HG03066 (cell line): ENCODE data around the gene RPH3AL.
"Not testable (repeated sequence)": the region's sequence is repeated elsewhere in the genome, so short reads cannot be mapped to it uniquely, and the experiment has no call there.

ENCODE experiments used
- ATAC-seq: cut with Tn5 transposase; IDR thresholded peaks from one replicate; pipeline ENCODE4 v1.9.1; 2021; ENCODE audit warnings: low read depth; ENCODE audit not compliant: unreplicated experiment

Gene RPH3AL

DNA sequence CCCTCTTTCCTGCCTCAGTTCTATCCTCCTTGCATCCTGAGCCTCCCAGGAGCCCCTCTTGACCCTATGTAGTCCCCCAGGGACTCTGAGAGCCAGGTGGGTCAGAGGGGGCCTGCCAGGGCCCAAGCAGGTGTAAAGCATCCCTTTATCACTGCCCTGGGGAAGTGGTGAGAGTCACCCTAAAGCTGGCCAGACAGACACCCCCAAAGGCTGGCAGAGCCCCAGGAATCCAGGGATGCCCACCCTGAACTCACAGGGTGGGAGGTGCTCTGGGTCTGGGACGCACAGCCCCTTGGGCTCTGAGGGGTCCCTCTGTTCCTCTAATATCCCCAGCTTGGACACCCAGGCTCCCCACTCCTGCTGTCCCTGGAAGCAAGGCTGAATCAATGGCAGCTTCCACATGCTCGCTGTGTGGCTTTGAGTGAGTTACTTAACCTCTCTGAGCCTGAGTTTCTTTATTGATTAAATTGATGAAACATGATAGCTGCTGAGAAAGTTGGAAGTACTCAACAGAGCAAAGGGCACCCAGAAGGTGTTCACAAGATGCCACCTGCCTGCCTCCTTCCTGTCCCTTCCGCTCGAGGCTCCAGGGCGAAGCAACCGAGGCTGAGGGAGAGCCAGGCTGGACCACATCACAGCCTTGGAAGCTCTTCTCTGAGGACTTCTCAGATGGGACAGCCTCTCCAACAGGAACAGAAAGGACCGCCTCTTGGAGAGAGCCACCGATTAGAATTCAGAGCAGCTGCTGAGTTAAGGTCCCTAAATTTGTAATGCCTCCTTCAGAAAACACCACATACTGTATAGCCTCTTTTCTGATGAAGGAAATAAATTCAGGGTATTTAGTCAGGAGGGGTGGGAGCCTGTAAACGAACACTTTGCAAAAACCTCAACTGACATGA lies 104.0 kb downstream of the RPH3AL start:
- no peak for ATAC-seq

DNA sequence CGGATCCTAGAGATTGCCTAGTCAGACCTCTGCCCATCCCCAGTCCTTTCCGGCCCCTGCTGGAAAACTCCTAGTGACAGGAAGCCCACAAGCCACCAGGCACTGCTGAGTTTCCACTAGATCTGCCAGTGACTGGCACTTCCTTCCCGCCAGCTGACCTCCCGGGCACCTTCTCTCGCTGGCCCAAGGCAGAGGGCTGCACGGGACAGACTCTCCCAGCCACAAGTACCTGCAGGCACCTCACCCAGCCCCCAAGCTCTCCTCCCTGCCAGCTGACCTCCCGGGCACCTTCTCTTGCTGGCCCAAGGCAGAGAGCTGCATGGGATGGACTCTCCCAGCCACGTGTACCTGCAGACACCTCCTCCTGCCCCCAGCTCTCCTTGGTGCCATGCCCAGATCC lies 104.8 kb downstream of the RPH3AL start:
- ATAC-seq = no peak

DNA sequence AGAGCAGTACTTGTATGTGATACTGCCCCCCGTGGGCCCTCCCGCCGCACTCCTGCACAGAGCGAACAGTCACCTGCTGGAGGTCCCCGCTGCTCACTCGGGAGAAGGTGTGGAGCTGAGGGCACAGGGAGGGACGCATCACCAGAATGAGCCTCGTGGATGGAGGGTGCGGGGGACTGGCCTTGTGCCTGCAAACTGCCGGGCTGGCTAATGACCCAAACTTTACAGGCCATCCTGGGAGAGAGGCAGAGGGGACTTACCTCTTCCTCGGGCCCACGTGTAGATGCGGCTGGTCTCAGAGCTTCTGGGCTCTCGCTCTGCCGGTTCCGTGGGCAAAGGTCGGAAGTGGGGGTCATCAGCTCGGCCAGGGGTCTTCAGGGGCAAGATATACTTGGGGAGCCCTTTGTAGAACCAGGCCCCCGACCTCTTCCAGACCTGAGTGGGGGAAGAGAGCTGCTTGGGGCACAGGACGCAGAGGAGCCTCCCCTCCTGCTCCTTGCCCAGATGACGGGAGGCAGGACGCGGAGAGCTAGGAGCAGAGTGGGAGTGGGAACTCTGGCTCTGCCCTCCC lies 105.7 kb downstream of the RPH3AL start:
- ATAC-seq = no peak

DNA sequence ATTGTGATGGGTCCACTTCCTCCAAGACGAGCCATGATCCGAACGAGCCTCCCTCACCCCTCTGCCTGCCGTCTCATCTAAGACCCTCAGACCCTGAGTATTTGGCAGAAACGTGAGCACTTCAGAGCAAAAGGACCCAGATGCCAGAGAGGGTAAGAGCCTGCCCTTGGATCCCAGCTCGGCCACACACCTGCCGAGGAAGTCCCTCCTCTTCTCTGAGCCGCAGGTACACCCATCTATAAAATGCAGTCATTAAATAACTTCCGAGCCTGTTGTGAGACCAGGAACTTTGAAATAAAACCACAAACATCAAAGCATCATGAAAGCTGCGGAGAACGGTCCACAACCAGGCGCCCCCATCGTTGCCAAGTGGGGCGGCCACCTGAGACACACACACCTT lies 106.4 kb downstream of the RPH3AL start:
- ATAC-seq = no peak

DNA sequence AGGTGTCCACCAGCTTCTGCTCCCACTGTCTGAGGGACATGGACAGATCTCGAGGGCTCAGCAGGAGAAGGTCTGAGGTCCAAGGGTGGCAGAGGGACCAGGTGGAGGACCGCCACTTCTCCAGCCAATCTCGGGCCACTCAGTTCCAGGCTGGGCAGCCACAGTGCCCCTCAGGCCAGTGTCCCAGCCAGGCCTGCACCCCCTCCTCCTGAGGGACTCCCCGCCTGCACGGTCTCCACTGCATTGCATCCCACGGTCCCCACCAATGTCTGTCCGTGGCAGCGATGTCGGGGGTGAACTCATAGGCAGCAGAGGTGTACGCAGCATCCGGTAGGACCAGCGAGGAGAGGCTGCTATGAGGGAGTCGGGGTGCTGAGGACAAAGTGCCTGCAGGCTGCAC lies 107.0 kb downstream of the RPH3AL start:
- ATAC-seq = no peak

DNA sequence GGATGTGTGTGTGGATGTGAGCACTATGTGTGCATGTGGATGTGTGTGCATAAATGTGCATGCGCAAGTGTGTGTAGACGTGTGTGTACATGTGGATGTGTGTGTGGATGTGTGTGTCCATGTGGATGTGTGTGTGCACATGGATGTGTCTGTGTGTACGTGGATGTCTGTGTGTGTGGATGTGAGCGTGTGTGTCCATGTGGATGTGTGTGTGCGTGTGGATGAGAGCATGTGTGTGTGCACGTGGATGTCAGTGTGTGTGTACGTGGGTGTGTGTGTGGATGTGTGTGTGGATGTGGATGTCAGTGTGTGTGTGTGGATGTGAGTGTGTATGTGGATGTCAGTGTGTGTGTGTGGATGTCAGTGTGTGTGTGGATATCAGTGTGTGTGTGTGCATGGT lies 107.6 kb downstream of the RPH3AL start:
- no peak for ATAC-seq

DNA sequence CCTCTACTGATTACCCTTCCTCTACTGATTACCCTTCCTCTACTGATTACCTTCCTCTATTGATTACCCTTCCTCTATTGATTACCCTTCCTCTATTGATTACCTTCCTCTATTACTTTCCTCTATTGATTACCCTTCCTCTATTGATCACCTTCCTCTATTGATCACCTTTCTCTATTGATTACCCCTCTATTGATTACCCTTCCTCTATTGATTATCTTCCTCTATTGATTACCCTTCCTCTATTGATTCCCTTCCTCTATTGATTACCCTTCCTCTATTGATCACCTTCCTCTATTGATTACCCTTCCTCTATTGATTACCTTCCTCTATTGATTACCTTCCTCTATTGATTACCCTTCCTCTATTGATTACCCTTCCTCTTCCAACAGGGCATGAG lies 108.7 kb downstream of the RPH3AL start:
- not testable (repeated sequence) for ATAC-seq

DNA sequence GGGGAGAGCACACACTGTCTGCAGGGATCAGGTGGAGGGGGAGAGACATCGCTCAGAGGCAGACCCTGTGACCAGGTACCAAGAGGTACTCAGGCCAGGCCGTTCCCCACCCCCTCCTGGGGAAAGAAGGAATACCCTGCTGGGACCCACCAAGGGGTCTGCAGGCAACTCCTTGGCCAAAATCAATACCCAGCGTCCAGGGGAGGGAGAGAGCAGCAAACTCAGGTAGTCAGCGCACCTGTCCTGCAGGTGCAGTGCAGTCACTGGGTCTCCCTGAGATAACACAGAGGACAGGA lies 113.7 kb downstream of the RPH3AL start:
- ATAC-seq = no peak

DNA sequence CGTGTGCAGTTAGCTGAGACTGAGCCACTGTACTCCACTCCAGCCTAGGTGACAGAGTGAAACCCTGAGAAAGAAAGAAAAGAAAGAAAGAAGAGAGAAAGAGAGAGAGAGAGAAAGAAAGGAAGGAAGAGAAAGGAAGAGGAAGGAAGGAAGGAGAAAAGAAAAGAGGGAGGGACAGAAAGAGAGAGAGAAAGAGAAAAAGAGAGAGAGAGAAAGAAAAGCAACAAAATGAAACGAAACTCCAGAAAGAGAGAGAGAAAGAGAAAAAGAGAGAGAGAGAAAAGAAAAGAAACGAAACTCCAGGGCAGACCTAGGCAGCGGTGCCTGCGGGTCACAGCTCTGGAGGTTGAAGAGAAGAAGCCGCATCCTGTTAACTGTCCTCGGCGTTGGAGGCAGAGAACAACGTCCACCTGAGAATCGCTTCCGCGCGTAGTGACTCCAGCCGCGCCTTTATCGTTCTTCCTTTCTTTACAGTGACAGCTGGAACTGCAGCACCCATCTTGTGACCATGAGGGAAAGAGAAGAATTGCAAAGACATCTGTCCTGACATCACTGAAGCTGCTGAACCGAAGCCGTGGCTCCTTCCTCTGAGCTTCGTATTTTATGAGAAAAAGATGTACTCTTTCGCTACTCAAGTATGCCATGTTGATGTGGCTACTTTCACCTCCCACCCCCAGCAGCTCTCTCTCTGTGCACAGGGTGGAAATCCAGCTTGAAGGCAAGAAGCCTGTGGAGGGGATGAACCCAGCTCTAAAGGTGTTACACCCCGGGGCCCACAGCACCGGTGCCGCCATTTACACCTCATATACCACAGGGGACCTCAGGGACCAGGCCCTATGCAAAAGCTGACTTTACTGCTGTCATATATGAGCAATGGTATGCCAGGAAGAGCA lies 114.3 kb downstream of the RPH3AL start:
- no peak for ATAC-seq

DNA sequence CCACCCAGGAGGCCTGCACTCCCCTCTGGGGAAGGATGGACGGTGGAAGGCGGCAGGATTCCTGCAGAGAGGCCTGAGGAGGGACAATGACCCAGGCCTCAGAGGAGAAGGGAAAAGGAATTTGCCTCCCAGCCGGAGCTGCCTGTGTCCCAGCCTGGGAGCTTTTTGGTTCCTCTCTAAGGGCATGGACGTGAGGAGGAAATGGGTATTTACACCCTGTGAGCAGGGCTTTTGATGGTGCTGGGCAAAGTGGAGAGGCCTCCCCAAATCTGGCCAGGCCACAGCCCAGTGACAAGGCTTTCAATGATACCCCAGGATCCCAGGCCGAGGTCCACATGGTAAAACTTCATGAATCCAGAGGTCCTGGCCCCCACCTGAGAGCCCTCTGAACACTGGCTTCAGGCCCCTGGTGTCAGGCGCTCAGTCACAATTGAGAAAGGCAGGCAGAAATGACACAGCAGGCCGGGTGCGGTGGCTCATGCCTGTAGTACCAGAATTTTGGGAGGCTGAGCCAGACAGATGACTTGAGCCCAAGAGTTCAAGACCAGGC lies 115.1 kb downstream of the RPH3AL start:
- no peak for ATAC-seq

DNA sequence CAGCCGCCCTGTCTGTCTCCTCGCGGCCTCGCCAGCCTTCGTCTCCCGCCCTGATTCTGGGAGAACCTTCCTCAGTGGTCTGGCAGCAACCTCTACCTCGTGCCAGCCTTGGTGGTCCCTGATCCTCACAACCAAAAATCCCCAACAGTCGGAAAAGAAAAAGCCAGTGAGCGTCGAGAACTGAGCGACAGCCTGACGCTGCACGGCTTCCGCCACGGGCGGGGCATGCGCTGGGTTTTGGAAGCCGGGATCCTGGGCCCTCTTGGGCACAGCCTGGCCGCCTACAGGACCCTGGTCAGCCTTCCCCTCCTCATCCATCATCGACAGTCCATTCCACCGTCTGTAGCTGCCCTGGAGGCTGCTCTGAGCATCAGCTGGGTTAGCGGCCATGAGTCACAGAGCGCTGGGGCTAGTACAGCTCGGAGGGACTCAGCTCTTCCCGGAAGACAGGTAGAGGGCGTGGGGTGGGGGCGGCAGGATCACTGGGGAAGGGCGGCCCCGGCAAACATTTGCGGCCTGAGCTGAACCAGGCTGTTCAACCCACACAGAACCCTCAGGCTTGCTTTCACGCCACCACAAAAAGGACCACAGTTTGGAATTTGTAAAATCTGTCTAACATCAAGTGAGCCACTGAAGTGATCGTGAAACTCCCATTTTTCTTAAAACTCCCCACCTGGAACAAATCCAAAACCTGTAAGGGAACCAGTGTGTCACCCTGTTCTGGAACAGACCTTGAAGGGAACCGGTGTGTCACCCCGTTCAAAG lies 115.8 kb downstream of the RPH3AL start:
- no peak for ATAC-seq

DNA sequence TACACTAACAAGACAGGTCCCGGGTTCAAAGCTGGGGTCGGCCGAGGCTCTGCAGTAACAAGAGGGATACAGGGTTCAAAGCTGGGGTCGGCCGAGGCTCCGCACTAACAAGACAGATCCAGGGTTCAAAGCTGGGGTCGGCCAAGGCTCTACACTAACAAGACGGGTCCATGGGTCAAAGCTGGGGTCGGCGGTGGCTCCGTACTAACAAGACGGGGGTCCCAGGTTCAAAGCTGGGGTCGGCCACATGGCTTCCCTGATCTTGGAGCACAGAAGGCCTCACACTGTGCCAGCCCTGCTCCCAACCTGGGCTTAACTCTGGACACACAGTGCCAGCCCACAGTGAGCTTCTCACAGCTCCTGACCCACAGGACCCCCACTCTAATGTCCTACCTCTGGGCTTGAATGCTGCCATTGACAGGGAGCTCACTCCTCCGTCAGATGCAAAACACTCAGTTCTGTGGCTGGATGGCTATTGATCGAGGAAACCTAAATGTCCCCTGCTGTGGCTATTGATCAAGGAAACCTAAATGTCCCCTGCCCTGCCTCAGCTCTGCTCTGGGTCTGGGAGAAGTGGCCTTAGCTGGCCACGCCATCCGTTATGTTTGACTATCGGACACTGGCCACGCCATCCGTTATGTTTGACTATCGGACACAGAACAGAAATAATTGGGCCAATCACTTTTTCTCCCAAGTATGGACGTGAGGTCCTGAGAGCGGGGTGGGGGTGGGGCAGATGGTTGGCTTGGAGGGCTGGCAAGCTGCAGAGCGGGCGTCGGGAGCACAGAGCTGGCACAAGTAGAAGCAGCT lies 116.6 kb downstream of the RPH3AL start:
- no peak for ATAC-seq

DNA sequence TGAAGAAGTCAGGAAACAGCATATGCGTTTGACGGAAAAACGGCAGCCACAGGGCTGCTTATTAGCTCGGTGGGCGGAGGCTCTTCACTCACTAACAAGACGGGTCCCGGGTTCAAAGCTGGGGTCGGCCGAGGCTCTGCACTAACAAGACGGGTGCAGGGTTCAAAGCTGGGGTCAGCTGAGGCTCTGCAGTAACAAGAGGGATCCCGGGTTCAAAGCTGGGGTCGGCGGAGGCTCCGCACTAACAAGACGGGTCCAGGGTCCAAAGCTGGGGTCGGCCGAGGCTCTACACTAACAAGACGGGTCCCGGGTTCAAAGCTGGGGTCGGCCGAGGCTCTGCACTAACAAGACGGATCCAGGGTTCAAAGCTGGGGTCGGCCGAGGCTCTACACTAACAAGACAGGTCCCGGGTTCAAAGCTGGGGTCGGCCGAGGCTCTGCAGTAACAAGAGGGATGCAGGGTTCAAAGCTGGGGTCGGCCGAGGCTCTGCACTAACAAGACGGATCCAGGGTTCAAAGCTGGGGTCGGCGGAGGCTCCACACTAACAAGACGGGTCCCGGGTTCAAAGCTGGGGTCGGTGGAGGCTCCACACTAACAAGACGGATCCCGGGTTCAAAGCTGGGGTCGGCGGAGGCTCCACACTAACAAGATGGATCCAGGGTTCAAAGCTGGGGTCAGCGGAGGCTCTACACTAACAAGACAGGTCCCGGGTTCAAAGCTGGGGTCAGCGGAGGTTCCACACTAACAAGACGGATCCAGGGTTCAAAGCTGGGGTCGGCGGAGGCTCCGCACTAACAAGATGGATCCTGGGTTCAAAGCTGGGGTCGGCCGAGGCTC lies 117.4 kb downstream of the RPH3AL start:
- ATAC-seq = not testable (repeated sequence)

DNA sequence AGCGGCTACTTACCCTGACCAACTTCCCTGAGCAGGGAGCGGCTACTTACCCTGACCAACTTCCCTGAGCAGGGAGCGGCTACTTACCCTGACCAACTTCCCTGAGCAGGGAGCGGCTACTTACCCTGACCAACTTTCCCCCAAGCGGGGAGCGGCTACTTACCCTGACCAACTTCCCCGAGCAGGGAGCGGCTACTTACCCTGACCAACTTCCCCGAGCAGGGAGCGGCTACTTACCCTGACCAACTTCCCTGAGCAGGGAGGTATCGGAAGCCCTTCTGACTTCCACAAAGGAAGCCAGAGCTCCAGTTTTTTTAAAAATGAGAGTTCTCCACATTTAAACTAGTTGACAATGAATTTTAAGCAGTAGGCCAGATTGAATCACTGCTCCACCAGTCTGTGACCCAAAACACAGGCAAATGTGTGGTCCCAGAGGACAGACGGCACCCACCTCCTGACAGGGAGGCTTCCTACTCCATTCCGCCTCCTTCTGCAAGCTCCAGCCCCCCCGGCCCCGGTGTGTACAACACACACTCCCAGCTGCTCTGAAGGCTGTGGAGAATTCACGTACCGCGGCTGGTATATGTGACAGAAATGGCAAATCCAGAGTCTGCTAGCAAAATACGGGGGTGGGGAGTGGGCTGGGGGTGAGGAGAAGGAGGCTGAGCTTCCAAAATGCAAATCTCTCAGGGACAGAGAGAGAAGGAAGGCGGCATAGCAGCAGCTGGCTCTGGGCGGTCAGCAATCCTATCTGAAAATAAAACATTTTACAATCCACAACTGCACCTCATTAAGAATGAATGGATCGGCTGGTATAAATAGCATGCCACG lies 118.2 kb downstream of the RPH3AL start:
- ATAC-seq = not testable (repeated sequence)

DNA sequence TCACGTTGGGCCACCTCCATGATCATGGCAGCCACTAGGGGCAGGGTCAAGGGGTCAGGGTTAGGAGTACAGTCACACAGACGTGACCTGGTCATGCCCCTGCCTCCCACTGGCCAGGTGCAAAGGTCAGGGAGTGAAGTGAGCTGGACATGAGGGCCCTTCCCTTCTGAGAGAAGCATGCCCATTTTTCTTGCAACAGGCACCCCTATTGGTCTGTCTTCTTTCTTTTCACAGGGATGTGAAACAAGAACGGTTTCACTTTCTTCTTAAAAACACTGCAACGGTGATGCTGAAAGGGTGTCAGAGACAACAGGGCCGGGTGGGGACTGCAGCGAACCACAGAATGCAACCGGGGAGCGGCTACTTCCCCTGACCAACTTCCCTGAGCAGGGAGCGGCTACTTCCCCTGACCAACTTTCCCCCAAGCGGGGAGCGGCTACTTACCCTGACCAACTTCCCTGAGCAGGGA lies 119.1 kb downstream of the RPH3AL start:
- no peak for ATAC-seq

DNA sequence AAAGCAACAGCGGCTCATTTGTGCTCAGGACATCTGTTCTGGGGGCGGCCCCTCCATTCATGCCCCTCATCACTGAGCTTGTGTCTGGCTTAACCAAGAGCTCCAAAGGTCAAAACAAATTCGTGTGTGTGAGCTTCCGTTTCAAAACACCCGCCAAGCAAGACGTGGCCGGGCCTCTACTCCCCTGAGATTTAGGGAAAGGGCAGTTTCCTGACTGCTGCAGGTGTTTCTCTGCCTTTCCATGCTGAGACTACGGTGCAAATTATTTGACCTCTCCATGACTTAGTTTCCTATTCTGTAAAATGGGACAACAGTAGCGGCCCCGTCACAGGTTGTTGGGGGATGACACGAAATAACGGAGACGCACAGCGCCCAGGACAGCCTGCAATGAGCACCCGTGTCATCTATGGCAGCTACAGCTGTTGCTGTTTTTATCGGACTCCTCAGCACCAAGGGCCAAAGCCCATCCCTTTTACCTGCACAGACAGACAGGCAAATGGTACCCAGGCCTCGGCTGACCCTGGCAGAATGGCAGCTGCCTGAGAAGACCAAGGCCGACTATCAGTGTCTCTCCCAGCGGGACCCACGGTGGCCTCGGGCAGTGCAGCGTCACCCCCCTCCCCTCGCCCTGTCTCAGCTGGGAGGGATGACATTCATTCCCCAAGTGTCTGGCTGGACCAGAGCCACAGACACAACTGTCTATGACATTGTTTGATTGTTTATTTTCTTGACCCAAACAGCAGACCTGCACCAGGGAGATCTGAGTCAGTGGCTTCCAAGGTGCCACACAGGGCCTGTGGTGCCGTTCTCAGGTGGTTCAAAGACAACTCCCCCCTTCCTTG lies 120.4 kb downstream of the RPH3AL start:
- no peak for ATAC-seq
